HG02798 (cell line): ENCODE data around the gene ADAMTSL1.

ENCODE experiments used
- ATAC-seq: cut with Tn5 transposase; IDR thresholded peaks from one replicate; pipeline ENCODE4 v1.9.1; 2021; ENCODE audit warnings: mild to moderate bottlenecking; ENCODE audit not compliant: unreplicated experiment, poor library complexity

ADAMTSL1 gene

GRCh38 chr9:18639911-18640310 is 166.0 kb downstream of the ADAMTSL1 start:
- no peak for ATAC-seq

DNA sequence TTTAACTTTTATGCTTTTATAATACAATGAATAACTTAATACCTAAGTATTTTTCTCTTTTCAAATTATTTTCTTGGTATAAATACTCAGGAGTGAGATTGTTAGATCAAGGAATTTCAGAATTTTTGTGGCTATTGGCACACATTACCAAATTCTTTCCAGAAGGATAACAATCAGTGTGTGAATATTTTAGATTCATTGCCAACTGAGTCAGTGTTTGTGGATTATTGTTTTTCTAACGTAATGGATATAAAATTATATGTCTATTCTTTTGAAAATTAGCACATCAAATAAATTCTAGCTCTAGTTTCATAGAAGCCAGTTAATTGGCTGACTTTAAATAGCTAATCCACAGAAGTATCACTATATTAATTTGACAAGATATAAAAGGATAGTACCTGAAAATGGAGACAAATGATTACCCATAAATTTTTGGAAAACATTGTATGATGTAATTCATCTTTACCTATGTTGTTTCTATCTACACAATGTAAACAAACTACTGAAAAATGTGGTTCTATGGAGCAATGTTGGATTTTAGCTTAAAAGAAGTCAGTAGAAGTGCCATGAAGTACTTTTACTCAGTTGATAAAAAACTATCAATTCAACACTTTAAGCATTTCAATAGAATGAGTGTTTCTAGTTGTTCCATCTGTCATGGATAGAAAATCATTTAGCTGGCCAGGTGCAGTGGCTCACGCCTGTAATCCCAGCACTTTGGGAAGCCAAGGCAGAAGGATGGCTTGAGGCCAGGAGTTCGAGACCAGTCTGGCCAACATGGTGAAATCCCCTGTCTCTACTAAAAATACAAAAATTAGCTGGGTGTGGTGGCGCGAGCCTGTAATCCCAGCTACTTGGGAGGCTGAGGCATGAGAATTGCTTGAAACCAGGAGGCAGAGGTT is 185.1 kb downstream of the ADAMTSL1 start:
- ATAC-seq, result no peak

DNA sequence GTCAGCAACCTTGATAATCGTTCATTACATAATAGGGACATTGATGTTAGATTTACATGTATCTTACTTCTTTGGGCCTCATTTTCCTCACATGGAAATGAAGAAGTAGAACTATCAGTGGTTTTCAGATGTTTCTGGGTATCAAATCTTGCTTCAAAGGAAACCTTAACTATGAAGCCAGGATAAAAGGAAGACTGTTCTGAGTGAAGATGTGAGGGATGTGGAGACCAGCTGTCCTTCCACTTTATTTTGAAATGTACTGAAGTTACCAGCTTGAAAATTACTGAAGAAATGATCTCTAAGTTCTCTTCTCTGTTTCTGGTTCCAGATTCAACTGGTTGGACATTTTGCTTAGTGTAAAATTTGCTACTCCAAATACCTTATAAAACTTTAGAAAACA is 186.0 kb downstream of the ADAMTSL1 start:
- no peak for ATAC-seq

GRCh38 chr9:18662320-18662719 is 188.4 kb downstream of the ADAMTSL1 start:
- ATAC-seq, result no peak

DNA sequence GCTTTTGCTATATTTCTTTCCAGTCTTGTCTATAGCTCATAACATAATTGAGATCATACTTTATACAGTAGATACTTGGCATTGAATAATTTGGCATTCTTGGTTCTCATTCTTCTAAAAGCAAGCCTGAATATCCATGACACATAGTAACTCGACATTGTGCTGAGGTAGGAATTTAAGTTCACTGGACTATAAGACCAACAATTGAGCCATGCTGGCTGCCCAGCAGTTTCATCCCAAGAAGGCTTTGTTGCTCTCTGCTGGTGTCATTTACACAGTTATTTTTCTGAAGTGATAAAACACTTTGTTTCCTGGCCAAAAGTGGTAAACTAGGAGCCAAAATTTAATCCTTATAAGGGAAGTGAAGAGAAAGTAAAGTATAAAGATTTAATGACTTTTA is 192.0 kb downstream of the ADAMTSL1 start:
- no peak for ATAC-seq

- ATAC-seq, result no peak
Observed at GRCh38 chr9:18666348-18666747, 192.4 kb downstream of the ADAMTSL1 start.

- ATAC-seq, result no peak
Observed at GRCh38 chr9:18666986-18667772, 193.2 kb downstream of the ADAMTSL1 start.

- ATAC-seq, result no peak
Observed at GRCh38 chr9:18668944-18669343, 195.0 kb downstream of the ADAMTSL1 start.

DNA sequence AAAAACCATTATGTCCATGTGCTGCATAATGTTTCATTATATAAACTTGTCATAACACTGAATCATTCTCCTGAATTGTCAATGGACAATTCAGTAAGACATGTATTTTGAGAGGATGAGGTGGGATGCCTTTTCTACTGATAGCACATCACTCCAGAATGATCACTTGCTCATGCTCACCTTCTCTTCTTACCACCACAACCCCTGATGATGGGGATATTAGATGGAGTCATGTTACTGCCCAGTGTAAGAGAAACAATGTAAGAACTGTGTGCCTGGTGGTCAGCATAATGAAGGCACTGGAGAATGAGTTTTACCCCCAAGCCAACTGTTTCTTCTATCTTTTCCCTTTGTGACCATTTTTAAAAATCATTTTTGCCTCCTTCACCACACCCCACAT is 198.8 kb downstream of the ADAMTSL1 start:
- no peak for ATAC-seq

DNA sequence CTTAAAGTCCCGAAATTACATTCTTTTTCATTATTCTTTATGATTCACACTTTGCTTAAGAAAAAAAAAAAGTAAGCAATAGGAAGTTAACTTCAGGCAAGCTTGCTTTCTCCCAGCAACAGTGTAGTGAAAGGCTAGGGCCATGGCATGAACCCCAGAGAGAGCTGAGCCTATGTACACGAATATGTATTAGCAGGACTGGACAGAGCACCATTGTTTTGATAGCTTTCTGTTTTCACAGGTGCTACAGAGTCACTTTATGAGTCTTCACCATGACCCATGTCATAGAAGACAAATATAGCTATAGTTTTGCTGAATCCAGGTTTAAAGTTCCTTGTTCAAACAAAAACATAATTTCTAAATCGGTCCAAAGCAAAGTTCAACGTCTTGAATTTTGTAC is 199.2 kb downstream of the ADAMTSL1 start:
- ATAC-seq, result no peak

DNA sequence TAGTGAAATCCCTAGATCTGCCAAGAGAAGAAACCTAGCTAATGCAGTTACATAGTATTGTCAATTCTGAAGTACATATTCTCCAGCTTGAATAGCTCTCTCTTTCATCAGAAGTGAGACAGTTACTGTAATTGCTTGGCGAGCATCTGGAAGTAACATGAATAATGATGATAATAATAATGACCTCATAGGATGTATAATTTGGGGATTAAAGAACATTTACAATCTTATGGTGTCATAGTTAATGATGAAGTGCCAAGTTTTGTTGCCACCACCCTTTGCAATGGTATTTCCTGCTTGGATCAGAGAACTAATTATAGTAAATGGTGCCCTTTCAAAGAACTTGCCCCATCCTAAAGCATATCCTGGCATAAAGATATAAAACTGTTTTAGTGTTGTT is 201.4 kb downstream of the ADAMTSL1 start:
- no peak for ATAC-seq

GRCh38 chr9:18675973-18676372 is 202.0 kb downstream of the ADAMTSL1 start:
- no peak for ATAC-seq

DNA sequence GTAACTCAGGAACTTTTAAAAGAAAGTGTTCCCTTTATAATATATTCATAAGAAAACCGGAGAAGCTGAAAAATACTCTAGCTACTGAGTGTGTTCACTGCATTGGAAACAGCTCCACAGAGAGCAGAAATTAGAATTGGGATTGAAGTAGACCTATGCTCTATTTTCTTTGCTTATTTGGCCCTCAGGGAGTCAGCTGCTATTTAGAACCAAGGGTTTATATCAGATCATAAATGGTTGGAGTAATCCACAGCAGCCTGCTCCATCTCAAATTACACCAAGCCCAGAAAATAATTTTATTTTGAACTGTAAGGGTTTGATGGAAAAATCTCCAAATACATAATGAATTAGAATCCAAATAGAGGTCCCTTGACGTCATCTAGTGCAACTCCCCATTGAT is 202.6 kb downstream of the ADAMTSL1 start:
- no peak for ATAC-seq

GRCh38 chr9:18678821-18679590 is 205.1 kb downstream of the ADAMTSL1 start:
- no peak for ATAC-seq

DNA sequence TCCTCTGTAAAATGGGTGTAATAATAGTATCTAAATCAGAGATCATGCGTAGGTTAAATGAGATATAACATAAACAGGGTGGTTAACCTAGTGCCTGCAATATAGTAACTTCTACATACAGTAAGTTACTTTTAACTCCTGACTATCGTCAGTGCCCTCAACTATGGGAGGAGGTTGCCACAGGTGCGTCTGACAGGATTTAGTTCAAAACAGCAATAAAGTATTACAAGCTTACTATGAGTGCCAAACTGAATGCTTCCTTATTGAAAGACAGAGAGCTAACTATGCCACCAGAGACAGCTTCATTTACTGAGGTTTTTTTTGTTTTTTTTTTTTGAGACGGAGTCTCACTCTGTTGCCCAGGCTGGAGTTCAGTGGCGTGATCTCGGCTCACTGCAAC is 209.0 kb downstream of the ADAMTSL1 start:
- ATAC-seq, result no peak

DNA sequence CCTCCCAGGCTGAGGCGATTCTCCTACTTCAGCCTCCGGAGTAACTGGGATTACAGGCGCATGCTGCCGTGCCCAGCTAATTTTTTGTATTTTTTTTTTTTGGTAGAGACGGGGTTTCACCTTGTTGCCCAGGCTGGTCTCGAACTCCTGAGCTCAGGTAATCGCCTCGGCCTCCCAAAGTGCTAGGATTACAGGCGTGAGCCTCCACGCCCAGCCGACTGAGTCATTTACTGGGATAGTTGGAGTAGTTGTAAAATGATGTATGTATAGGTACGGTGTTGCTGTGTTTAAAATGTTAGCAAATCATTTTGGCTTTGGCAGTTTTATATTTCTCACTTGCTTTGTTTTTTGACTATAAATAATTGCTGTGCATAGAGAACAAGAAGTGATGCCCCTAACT is 209.4 kb downstream of the ADAMTSL1 start:
- ATAC-seq, result no peak

DNA sequence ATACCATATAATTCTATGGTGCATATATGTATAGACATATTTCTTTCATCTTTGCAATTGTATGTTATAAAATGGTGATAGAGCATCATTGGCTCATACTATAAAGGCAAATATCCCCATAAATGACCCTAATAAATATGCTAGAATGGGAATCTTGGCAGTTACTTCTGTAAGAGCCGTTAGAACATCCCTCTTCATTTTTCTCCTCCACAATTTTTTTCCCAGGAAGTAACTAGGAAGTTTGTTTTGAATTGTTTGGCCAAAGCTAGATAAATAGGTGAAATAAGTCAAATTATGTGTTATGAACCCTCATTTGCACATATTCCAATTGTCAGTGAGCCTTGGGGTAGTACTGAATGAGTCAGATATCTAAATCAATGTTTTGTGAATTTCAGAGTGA is 209.9 kb downstream of the ADAMTSL1 start:
- ATAC-seq, result no peak

DNA sequence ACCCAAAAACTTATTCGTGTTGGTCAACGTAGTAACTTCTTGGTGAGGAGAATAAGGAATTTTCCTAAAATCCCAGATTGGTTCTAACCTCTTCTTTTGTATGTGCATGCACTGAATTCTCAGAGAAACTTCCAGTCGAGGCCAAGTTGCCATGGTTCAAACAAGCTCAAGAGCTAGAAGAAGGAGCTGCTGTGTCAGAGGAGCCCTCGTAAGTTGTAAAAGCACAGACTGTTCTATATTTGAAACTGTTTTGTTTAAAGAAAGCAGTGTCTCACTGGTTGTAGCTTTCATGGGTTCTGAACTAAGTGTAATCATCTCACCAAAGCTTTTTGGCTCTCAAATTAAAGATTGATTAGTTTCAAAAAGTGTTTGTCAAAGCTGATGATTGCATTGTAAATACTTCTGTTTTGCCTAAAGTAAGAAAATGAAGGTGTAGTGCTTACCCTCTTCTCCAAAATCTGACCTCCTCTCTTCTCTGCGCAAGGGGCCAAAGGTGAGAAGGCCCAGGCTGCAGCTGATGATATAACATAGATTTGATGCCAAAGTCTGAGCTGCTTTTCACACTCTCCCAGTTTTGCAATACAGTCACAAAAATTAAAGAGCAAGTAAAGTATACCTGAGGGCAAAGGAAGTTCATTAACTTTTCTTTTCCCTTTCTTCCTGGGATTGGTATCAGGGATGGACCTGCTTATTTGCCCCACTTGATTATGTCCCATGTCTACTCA is 210.8 kb downstream of the ADAMTSL1 start:
- ATAC-seq, result no peak

DNA sequence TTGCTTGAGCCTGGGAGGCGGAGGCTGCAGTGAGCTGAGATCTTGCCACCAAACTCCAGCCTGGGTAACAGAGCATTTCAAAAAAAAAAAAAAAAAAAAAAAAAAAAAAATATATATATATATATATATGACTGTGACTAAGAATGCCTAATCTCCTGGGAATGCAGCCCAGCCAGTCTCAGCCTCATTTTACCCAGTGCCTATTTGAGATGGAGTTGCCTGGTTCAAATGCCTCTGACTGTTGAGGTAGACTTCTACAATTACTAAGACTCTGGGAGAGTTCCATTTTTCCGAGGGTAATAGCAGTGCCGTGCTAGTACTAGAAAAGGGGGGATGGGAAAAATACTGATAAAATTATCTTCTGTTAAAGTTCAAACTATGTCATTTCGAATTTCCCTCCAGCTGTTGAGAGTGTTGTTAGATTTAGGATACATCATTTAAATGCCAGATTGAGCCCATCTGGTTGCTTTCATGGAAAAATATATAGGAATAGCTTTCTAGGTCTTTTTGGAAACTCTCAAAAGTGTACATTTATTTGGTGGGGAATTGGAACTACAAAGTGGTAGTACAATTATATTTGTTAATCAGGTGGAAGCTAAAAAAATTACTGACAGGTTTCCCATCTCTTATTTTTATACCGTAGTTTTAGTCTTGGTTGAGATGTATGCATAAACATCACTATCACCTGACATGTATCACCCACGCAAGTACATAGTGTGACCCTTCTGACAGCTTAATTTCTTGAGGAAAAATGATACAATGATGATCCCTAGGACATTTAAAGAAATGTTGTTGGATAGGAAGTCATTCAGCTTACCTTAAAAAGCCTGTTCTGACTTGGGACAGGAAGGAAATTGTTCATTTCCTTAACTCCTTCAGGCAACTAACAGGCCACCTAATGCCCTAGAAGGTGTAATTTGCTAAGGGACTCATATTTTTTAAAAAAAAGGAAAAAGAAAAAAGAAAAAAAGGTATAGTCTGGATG is 214.9 kb downstream of the ADAMTSL1 start:
- no peak for ATAC-seq
